ENCODE data around the gene BCL2. TPM values are rescaled to one million over a fixed set of nuclear protein-coding genes. Genes with fewer than 3 reads are reported as not detected.

The BCL2 gene
- total RNA-seq, 1 donor from 2014 or later = 16.5 TPM

DNA sequence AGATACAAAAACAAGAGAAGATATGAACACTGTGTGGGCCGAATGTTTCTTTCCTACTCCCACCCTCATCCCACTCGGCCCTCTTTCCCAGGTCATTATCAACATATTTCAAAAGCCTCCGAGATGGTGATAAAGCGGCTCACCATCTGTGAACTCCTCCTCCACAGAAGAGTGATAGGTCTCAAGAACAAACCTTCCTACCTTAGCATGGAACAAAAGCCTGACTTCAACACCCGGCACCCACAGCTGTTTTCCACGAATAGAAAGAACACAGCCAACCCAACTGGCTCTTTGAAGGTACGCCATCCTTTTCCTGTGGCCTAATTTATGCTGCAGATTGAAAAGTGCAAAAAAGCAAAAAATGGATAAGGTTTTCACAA is 28.8 kb downstream of the BCL2 start:
- Mint-ChIP-seq H3K9me3 (no peaks in the 10 kb centered on the region), H3K4me1 (ENCODE audit: unreplicated experiment) (peaks cover 7% of the 10 kb centered on the region), H3K36me3 (peaks cover 16% of the 10 kb centered on the region), H3K27me3 (no peaks in the 10 kb centered on the region), H3K27ac (no peak overlapping the region), H3K4me3 (no peak overlapping the region)
- no peak for TF ChIP-seq CTCF (conservative IDR thresholded peaks at IDR 0.05)
- DNase-seq (ENCODE audit: extremely low spot score, unreplicated experiment) = no peak

- no peak for TF ChIP-seq CTCF (conservative IDR thresholded peaks at IDR 0.05)
- H3K4me1 Mint-ChIP-seq (ENCODE audit: unreplicated experiment) = peaks cover 7% of the 10 kb centered on the region
- no peaks in the 10 kb centered on the region for H3K27me3 Mint-ChIP-seq
- no peak overlapping the region for H3K4me3 Mint-ChIP-seq
- DNase-seq (ENCODE audit: extremely low spot score, unreplicated experiment) = no peak
- no peaks in the 10 kb centered on the region for H3K9me3 Mint-ChIP-seq
- no peak overlapping the region for H3K27ac Mint-ChIP-seq
- peaks cover 16% of the 10 kb centered on the region for H3K36me3 Mint-ChIP-seq
These were observed 29.3 kb downstream of the BCL2 start for GRCh38 chr18:63290166-63290820.

GRCh38 chr18:63288311-63288710 is 31.3 kb downstream of the BCL2 start:
- no peak for DNase-seq (ENCODE audit: extremely low spot score, unreplicated experiment)
- Mint-ChIP-seq H3K27ac (no peak overlapping the region), H3K36me3 (peaks cover 9% of the 10 kb centered on the region), H3K9me3 (no peaks in the 10 kb centered on the region), H3K4me3 (no peak overlapping the region), H3K4me1 (ENCODE audit: unreplicated experiment) (peaks cover 13% of the 10 kb centered on the region), H3K27me3 (no peaks in the 10 kb centered on the region)
- TF ChIP-seq CTCF (conservative IDR thresholded peaks at IDR 0.05) = no peak

- no peaks in the 10 kb centered on the region for H3K9me3 Mint-ChIP-seq
- TF ChIP-seq CTCF (conservative IDR thresholded peaks at IDR 0.05) = no peak
- no peak for DNase-seq (ENCODE audit: extremely low spot score, unreplicated experiment)
- peaks cover 8% of the 10 kb centered on the region for H3K36me3 Mint-ChIP-seq
- no peaks in the 10 kb centered on the region for H3K27me3 Mint-ChIP-seq
- no peak overlapping the region for H3K4me3 Mint-ChIP-seq
- no peak overlapping the region for H3K27ac Mint-ChIP-seq
- H3K4me1 Mint-ChIP-seq (ENCODE audit: unreplicated experiment) = peaks cover 14% of the 10 kb centered on the region
These were observed 31.8 kb downstream of the BCL2 start for GRCh38 chr18:63287691-63288220.

- Mint-ChIP-seq H3K4me1 (ENCODE audit: unreplicated experiment) (peaks cover 14% of the 10 kb centered on the region), H3K9me3 (no peaks in the 10 kb centered on the region), H3K27ac (no peak overlapping the region), H3K36me3 (peaks cover 5% of the 10 kb centered on the region), H3K27me3 (no peaks in the 10 kb centered on the region), H3K4me3 (no peak overlapping the region)
- TF ChIP-seq CTCF (conservative IDR thresholded peaks at IDR 0.05) = no peak
- no peak for DNase-seq (ENCODE audit: extremely low spot score, unreplicated experiment)
These were observed 32.6 kb downstream of the BCL2 start for GRCh38 chr18:63286926-63287325.
